A549 (cell line): Measurements from ENCODE around the gene PLPP2. TPM values are rescaled to one million over a fixed set of nuclear protein-coding genes. Genes with fewer than 3 reads are reported as not detected.

Source experiments
- ATAC-seq, 2 experiments: fragments of 200-7000 bp in 1 of 2; fragments of >200 bp in 1 of 2; cut with Nextera tagmentation in 1 of 2; cut with Tn5 transposase in 1 of 2; 3 replicates each; pipeline versions ENCODE4 v1.8.0 to v1.9.1; 2018 to 2020; ENCODE audit warnings: mild to moderate bottlenecking in 1 of 2, moderate library complexity in 1 of 2
- CTCF ChIA-PET: fragments of 300-600 bp; sonication (Branson Sonifier 250); formaldehyde crosslinking; extraction: SDS; loops from one replicate; lab custom pipeline; 2021; ENCODE audit warnings: antibody characterized with exemption, inconsistent platforms; lab: Yijun Ruan, JAX
- POLR2A ChIA-PET: fragments of 350-600 bp; formaldehyde crosslinking; extraction: SDS; loops from one replicate; lab custom pipeline; 2021; ENCODE audit warnings: antibody characterized with exemption, inconsistent platforms; lab: Yijun Ruan, JAX
- DNase-seq, 2 experiments: peaks; one replicate each; pipeline versions ENCODE4 v3.0.0 to v3.0.0-alpha.2; 2011 to 2016; ENCODE audit warnings: low read depth in 1 of 2, low spot score in 1 of 2
- FAIRE-seq: peaks from 2 replicates; lab custom pipeline; 2011; peaks lifted over from hg19 to GRCh38; lab: Jason Lieb, UNC
- H3K27ac ChIP-seq, 2 experiments: fragments of >200 bp; sonication (Bioruptor Twin); formaldehyde crosslinking; 3 replicates each; pipeline ENCODE4 v1.5.1; 2016 to 2017
- H3K4me1 ChIP-seq: fragments of >200 bp; sonication (Bioruptor Twin); formaldehyde crosslinking; 3 replicates; pipeline ENCODE4 v1.6.1; 2016
- H3K4me2 ChIP-seq: fragments of >200 bp; sonication (Bioruptor Twin); formaldehyde crosslinking; 3 replicates; pipeline ENCODE4 v1.6.1; 2016
- H3K4me3 ChIP-seq: fragments of >200 bp; sonication (Bioruptor Twin); formaldehyde crosslinking; 3 replicates; pipeline ENCODE4 v1.5.1; 2016
- H3K9me3 ChIP-seq: fragments of >200 bp; sonication (Bioruptor Twin); formaldehyde crosslinking; 3 replicates; pipeline ENCODE4 v1.6.1; 2016
- CTCF ChIP-seq: fragments of >200 bp; sonication (Bioruptor Twin); formaldehyde crosslinking; IDR thresholded peaks from 3 replicates; pipeline ENCODE4 v1.5.1; 2016
- FOSB ChIP-seq: fragments of 250-450 bp; sonication (Bioruptor Pico); IDR thresholded peaks from 2 replicates; pipeline ENCODE4 v1.5.0; 2020; ENCODE audit warnings: mild to moderate bottlenecking, moderate library complexity
- FOSL2 ChIP-seq, 2 experiments: fragments of 450-650 bp in 1 of 2; fragments of >200 bp in 1 of 2; sonication (Bioruptor Twin) in 1 of 2; formaldehyde crosslinking; IDR thresholded peaks; 2 replicates each; pipeline versions ENCODE4 v1.5.0 to v1.6.1; 2016 to 2020; ENCODE audit warnings: mild to moderate bottlenecking in 1 of 2, moderate library complexity in 1 of 2
- FOXS1 ChIP-seq: fragments of 250-450 bp; sonication (Bioruptor Pico); IDR thresholded peaks from 2 replicates; pipeline ENCODE4 v1.5.0; 2020; ENCODE audit warnings: mild to moderate bottlenecking, moderate library complexity
- HOXB5 ChIP-seq: fragments of 250-450 bp; sonication (Bioruptor Pico); IDR thresholded peaks from 2 replicates; pipeline ENCODE4 v1.5.0; 2020; ENCODE audit warnings: mild to moderate bottlenecking, moderate library complexity
- JUN ChIP-seq, 2 experiments: fragments of >200 bp; sonication (Bioruptor Twin); formaldehyde crosslinking; IDR thresholded peaks; 2 replicates in 1 of 2; 3 replicates in 1 of 2; pipeline ENCODE4 v1.6.1; 2016 to 2017
- KDM1A ChIP-seq: fragments of 200-600 bp; sonication (generic); IDR thresholded peaks from 2 replicates; pipeline ENCODE4 v1.6.1; 2016; ENCODE audit warnings: low read depth, mild to moderate bottlenecking
- KDM5A ChIP-seq: fragments of 200-600 bp; sonication (generic); IDR thresholded peaks from 2 replicates; pipeline ENCODE4 v1.6.1; 2016; ENCODE audit warnings: antibody characterized with exemption, mild to moderate bottlenecking
- MYC ChIP-seq: IDR thresholded peaks from 2 replicates; pipeline ENCODE4 v1.6.1; 2012; ENCODE audit warnings: mild to moderate bottlenecking, inconsistent platforms, low read length, improper control_type of control experiment, borderline replicate concordance
- REST ChIP-seq: fragments of 200-600 bp; sonication (generic); IDR thresholded peaks from 2 replicates; pipeline ENCODE4 v1.6.1; 2016; ENCODE audit warnings: antibody characterized with exemption, mild to moderate bottlenecking, moderate library complexity
- RNF2 ChIP-seq: fragments of 200-600 bp; sonication (generic); IDR thresholded peaks from 2 replicates; pipeline ENCODE4 v1.6.1; 2016; ENCODE audit warnings: low read depth, mild to moderate bottlenecking, antibody characterized with exemption, moderate library complexity, borderline replicate concordance
- SREBF2 ChIP-seq: fragments of 450-650 bp; IDR thresholded peaks from 2 replicates; pipeline ENCODE4 v1.6.1; 2014; ENCODE audit warnings: mild to moderate bottlenecking, moderate library complexity
- TP53 ChIP-seq: fragments of 250-450 bp; sonication (Bioruptor Pico); IDR thresholded peaks from 2 replicates; pipeline ENCODE4 v1.5.0; 2021; ENCODE audit warnings: mild to moderate bottlenecking, moderate library complexity
- ZNF302 ChIP-seq: fragments of 250-450 bp; sonication (Bioruptor Pico); IDR thresholded peaks from 2 replicates; pipeline ENCODE4 v1.9.0; 2021; ENCODE audit warnings: inconsistent platforms, mild to moderate bottlenecking, moderate library complexity
- ZSCAN20 ChIP-seq: fragments of 250-450 bp; sonication (Bioruptor Pico); IDR thresholded peaks from 2 replicates; pipeline ENCODE4 v1.8.0; 2022; ENCODE audit warnings: mild to moderate bottlenecking, moderate library complexity
- WGBS: methylation state at CpG from one replicate; pipeline ENCODE4 v1.1.6; 2017; ENCODE audit errors: missing lambda C conversion rate; 5-methylcytosine and 5-hydroxymethylcytosine counted together
- polyA plus RNA-seq, 4 experiments: library from polyadenylated mRNA; depleted of rRNA in 3 of 4; stranded (reverse); fragments of >200 nt; fragmentation: RNase III in 1 of 4; extraction: RNeasy Plus Mini Kit Qiagen cat#74134 plus additional on column Dnase treatment in 1 of 4; gene quantifications; 2 replicates in 3 of 4; 3 replicates in 1 of 4; pipeline ENCODE4 v1.2.3, GENCODE V29; 2011 to 2017
- TF ChIP-seq, protein P1 (sequence below): fragments of >200 bp; sonication (Bioruptor Twin); formaldehyde crosslinking; IDR thresholded peaks from 2 replicates; pipeline ENCODE4 v1.6.1; 2016
- TF ChIP-seq, protein P2 (sequence below): fragments of >200 bp; sonication (Bioruptor Twin); formaldehyde crosslinking; IDR thresholded peaks from 3 replicates; pipeline ENCODE4 v1.6.1; 2016
- TF ChIP-seq, protein P3 (sequence below): fragments of 150-350 bp; IDR thresholded peaks from 2 replicates; pipeline ENCODE4 v1.6.1; 2014; ENCODE audit warnings: low read depth, mild to moderate bottlenecking, low read length

Gene PLPP2
- polyA plus RNA-seq, 2 of the 4 experiments (the other 2 are of a cell fraction) = 44.2 to 100 TPM

- TF ChIP-seq CTCF = no peak
- TF ChIP-seq, protein P1, sequence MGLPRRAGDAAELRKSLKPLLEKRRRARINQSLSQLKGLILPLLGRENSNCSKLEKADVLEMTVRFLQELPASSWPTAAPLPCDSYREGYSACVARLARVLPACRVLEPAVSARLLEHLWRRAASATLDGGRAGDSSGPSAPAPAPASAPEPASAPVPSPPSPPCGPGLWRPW = no peak
- TF ChIP-seq KDM5A = no peak
- TF ChIP-seq FOSB = no peak
- no peak for TF ChIP-seq FOXS1 (CRISPR knock-in tag)
Observed at GRCh38 chr19:287381-287871, 3.8 kb downstream of the PLPP2 start (continued).

DNA sequence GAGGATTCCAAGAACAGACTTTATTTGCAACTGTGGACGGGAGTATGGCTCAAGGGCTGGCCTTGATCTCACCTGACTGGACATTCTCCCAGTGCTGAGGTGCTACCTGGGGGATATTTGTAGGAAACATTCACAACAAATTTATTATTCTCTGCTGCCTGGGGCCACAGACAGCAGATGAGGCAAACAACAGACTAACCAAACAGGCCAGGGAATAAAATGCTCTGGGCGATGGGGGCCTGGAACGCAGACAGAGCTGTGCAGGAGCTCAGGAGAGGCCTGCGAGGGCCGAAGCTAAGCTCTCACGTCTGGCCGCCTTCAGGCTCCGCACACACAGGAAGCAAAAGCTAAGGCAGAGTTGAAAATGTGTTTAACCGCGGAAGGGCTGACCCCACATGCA lies 7.8 kb downstream of the PLPP2 start:
- Histone ChIP-seq H3K27ac (no peak overlapping the region), H3K4me3 (no peak overlapping the region), H3K4me2 (no peak overlapping the region), H3K9me3 (no peaks in the 10 kb centered on the region), H3K4me1 (no peaks in the 10 kb centered on the region; the same call in 2 of the 3 replicates)
- ChIA-PET POLR2A (no interaction called here), CTCF (no interaction called here)
- DNase-seq = no peak
- ATAC-seq = no peak
- TF ChIP-seq FOSL2 (IDR thresholded peaks at IDR 0.05) = no peak
- TF ChIP-seq FOSL2 (CRISPR knock-in tag; IDR thresholded peaks at IDR 0.05) = no peak
- TF ChIP-seq SREBF2 = no peak
- TF ChIP-seq, protein P2, sequence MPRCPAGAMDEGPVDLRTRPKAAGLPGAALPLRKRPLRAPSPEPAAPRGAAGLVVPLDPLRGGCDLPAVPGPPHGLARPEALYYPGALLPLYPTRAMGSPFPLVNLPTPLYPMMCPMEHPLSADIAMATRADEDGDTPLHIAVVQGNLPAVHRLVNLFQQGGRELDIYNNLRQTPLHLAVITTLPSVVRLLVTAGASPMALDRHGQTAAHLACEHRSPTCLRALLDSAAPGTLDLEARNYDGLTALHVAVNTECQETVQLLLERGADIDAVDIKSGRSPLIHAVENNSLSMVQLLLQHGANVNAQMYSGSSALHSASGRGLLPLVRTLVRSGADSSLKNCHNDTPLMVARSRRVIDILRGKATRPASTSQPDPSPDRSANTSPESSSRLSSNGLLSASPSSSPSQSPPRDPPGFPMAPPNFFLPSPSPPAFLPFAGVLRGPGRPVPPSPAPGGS = no peak
- TF ChIP-seq KDM1A = no peak
- TF ChIP-seq JUN (IDR thresholded peaks at IDR 0.05) = no peak
- TF ChIP-seq ZSCAN20 (CRISPR knock-in tag) = no peak
- TF ChIP-seq, protein P3, sequence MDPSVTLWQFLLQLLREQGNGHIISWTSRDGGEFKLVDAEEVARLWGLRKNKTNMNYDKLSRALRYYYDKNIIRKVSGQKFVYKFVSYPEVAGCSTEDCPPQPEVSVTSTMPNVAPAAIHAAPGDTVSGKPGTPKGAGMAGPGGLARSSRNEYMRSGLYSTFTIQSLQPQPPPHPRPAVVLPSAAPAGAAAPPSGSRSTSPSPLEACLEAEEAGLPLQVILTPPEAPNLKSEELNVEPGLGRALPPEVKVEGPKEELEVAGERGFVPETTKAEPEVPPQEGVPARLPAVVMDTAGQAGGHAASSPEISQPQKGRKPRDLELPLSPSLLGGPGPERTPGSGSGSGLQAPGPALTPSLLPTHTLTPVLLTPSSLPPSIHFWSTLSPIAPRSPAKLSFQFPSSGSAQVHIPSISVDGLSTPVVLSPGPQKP = no peak
- TF ChIP-seq REST = no peak
- 97% methylated on average over 10 of the region's 10 CpGs for WGBS
- no peak for FAIRE-seq

GRCh38 chr19:282501-282900 lies 8.7 kb downstream of the PLPP2 start:
- ChIA-PET POLR2A (no interaction called here), CTCF (interaction anchor here (1.5 kb wide), 1 partner anchor 15 kb away, joined by 5 read pairs; no protein-coding TSS in a partner anchor)
- H3K4me2 ChIP-seq = no peak overlapping the region
- H3K9me3 ChIP-seq = no peaks in the 10 kb centered on the region
- 78% methylated on average over 11 of the region's 13 CpGs for WGBS
- TF ChIP-seq ZNF302 (CRISPR knock-in tag) = no peak
- TF ChIP-seq, protein P3 = no peak
- TF ChIP-seq ZSCAN20 (CRISPR knock-in tag) = no peak
- TF ChIP-seq, protein P2 = no peak
- no peak for TF ChIP-seq RNF2
- TF ChIP-seq TP53 (CRISPR knock-in tag) = no peak
- TF ChIP-seq CTCF = no peak
- TF ChIP-seq HOXB5 (CRISPR knock-in tag) = no peak
- TF ChIP-seq MYC = no peak
- no peak overlapping the region for H3K4me3 ChIP-seq
- no peak for ATAC-seq
- FAIRE-seq = no peak
- no peaks in the 10 kb centered on the region for H3K4me1 ChIP-seq
- H3K27ac ChIP-seq = no peak overlapping the region
- DNase-seq = no peak
